IPS-20b (cell line): Measurements from ENCODE around the gene DNAH7.
"Not testable (repeated sequence)": the region's sequence is repeated elsewhere in the genome, so short reads cannot be mapped to it uniquely, and the experiment has no call there.

Experiments
- H3K27ac ChIP-seq: one replicate; pipeline ENCODE4 v1.5.1; 2013; ENCODE audit warnings: low read length
- H3K27me3 ChIP-seq: 2 replicates; pipeline ENCODE4 v1.6.1; 2013; ENCODE audit warnings: mild to moderate bottlenecking, low read length, inconsistent platforms; ENCODE audit not compliant: insufficient read depth
- H3K36me3 ChIP-seq: 2 replicates; pipeline ENCODE4 v1.6.1; 2013; ENCODE audit warnings: low read depth, mild to moderate bottlenecking, inconsistent platforms, low read length, moderate library complexity; ENCODE audit not compliant: insufficient read depth
- H3K4me1 ChIP-seq: 2 replicates; pipeline ENCODE4 v1.6.1; 2013; ENCODE audit warnings: mild to moderate bottlenecking, control low read depth, inconsistent platforms, low read length, moderate library complexity; ENCODE audit not compliant: insufficient read depth
- H3K4me3 ChIP-seq: 2 replicates; pipeline ENCODE4 v1.5.1; 2013; ENCODE audit warnings: mild to moderate bottlenecking, low read length, inconsistent platforms
- H3K9ac ChIP-seq: 2 replicates; pipeline ENCODE4 v1.6.1; 2013; ENCODE audit warnings: low read depth, mild to moderate bottlenecking, inconsistent platforms, low read length, moderate library complexity
- H3K9me3 ChIP-seq: 2 replicates; pipeline ENCODE4 v1.6.1; 2013; ENCODE audit warnings: mild to moderate bottlenecking, low read depth, low read length, inconsistent platforms; ENCODE audit not compliant: insufficient read depth

The DNAH7 gene

GRCh38 chr2:196097864-196098660, 29.4 kb upstream of the DNAH7 start:
- Histone ChIP-seq H3K4me3 (no peak overlapping the region), H3K36me3 (no peaks in the 10 kb centered on the region), H3K4me1 (peaks cover 32% of the 10 kb centered on the region), H3K9me3 (no peaks in the 10 kb centered on the region), H3K27me3 (no peaks in the 10 kb centered on the region), H3K9ac (no peak overlapping the region), H3K27ac (no peak overlapping the region)

- no peak overlapping the region for H3K4me3 ChIP-seq
- no peaks in the 10 kb centered on the region for H3K9me3 ChIP-seq
- H3K27ac ChIP-seq, result peak overlapping the region; percentile 35
- no peaks in the 10 kb centered on the region for H3K36me3 ChIP-seq
- H3K27me3 ChIP-seq, result no peaks in the 10 kb centered on the region
- H3K9ac ChIP-seq, result no peak overlapping the region
- peaks cover 28% of the 10 kb centered on the region for H3K4me1 ChIP-seq
Measured at GRCh38 chr2:196096982-196097745, 28.5 kb upstream of the DNAH7 start.

- H3K9me3 ChIP-seq, result no peaks in the 10 kb centered on the region
- H3K27ac ChIP-seq, result peak overlapping the region; percentile 65
- no peak overlapping the region for H3K4me3 ChIP-seq
- H3K27me3 ChIP-seq, result no peaks in the 10 kb centered on the region
- no peaks in the 10 kb centered on the region for H3K36me3 ChIP-seq
- no peak overlapping the region for H3K9ac ChIP-seq
- H3K4me1 ChIP-seq, result peaks cover 19% of the 10 kb centered on the region
Measured at GRCh38 chr2:196096264-196096663, 27.6 kb upstream of the DNAH7 start.

- not testable (repeated sequence) for H3K36me3 ChIP-seq, H3K4me3 ChIP-seq, H3K4me1 ChIP-seq, H3K27me3 ChIP-seq, H3K27ac ChIP-seq, H3K9ac ChIP-seq
- H3K9me3 ChIP-seq, result peaks cover 13% of the 10 kb centered on the region
Measured at GRCh38 chr2:196089448-196089847, 20.8 kb upstream of the DNAH7 start.

- Histone ChIP-seq H3K9ac (no peak overlapping the region), H3K4me3 (no peak overlapping the region), H3K27me3 (no peaks in the 10 kb centered on the region), H3K4me1 (no peaks in the 10 kb centered on the region), H3K36me3 (no peaks in the 10 kb centered on the region), H3K9me3 (peaks cover 25% of the 10 kb centered on the region), H3K27ac (no peak overlapping the region)
Measured at GRCh38 chr2:196088203-196088602, 19.6 kb upstream of the DNAH7 start.

GRCh38 chr2:196086517-196087368, 18.1 kb upstream of the DNAH7 start:
- no peaks in the 10 kb centered on the region for H3K36me3 ChIP-seq
- no peak overlapping the region for H3K9ac ChIP-seq
- H3K27me3 ChIP-seq, result no peaks in the 10 kb centered on the region
- H3K9me3 ChIP-seq, result peaks cover 33% of the 10 kb centered on the region
- H3K4me1 ChIP-seq, result no peaks in the 10 kb centered on the region
- no peak overlapping the region for H3K4me3 ChIP-seq
- no peak overlapping the region for H3K27ac ChIP-seq

GRCh38 chr2:196083601-196084000, 15.0 kb upstream of the DNAH7 start:
- no peaks in the 10 kb centered on the region for H3K4me1 ChIP-seq
- no peak overlapping the region for H3K27ac ChIP-seq
- no peak overlapping the region for H3K9ac ChIP-seq
- H3K36me3 ChIP-seq, result no peaks in the 10 kb centered on the region
- H3K9me3 ChIP-seq, result peaks cover 25% of the 10 kb centered on the region
- no peak overlapping the region for H3K4me3 ChIP-seq
- H3K27me3 ChIP-seq, result no peaks in the 10 kb centered on the region

GRCh38 chr2:196080526-196080925, 11.9 kb upstream of the DNAH7 start:
- H3K27me3 ChIP-seq, result no peaks in the 10 kb centered on the region
- no peak overlapping the region for H3K4me3 ChIP-seq
- H3K27ac ChIP-seq, result no peak overlapping the region
- H3K36me3 ChIP-seq, result no peaks in the 10 kb centered on the region
- no peak overlapping the region for H3K9ac ChIP-seq
- no peaks in the 10 kb centered on the region for H3K4me1 ChIP-seq
- H3K9me3 ChIP-seq, result peaks cover 25% of the 10 kb centered on the region

- no peak overlapping the region for H3K27ac ChIP-seq
- H3K27me3 ChIP-seq, result no peaks in the 10 kb centered on the region
- no peak overlapping the region for H3K4me3 ChIP-seq
- H3K36me3 ChIP-seq, result no peaks in the 10 kb centered on the region
- H3K4me1 ChIP-seq, result no peaks in the 10 kb centered on the region
- H3K9ac ChIP-seq, result no peak overlapping the region
- peaks cover 16% of the 10 kb centered on the region for H3K9me3 ChIP-seq
Measured at GRCh38 chr2:196079052-196079451, 10.4 kb upstream of the DNAH7 start.

GRCh38 chr2:196077821-196078220, 9.2 kb upstream of the DNAH7 start:
- H3K27ac ChIP-seq, result no peak overlapping the region
- no peaks in the 10 kb centered on the region for H3K4me1 ChIP-seq
- peaks cover 4% of the 10 kb centered on the region; the same call in 1 of the 2 replicates for H3K9me3 ChIP-seq
- no peak overlapping the region for H3K9ac ChIP-seq
- no peaks in the 10 kb centered on the region for H3K36me3 ChIP-seq
- H3K27me3 ChIP-seq, result peaks cover 11% of the 10 kb centered on the region
- no peak overlapping the region for H3K4me3 ChIP-seq

GRCh38 chr2:196076778-196077568, 8.3 kb upstream of the DNAH7 start:
- no peaks in the 10 kb centered on the region for H3K4me1 ChIP-seq
- no peaks in the 10 kb centered on the region for H3K9me3 ChIP-seq
- peaks cover 17% of the 10 kb centered on the region for H3K27me3 ChIP-seq
- no peak overlapping the region for H3K4me3 ChIP-seq
- no peak overlapping the region for H3K27ac ChIP-seq
- no peak overlapping the region for H3K9ac ChIP-seq
- H3K36me3 ChIP-seq, result no peaks in the 10 kb centered on the region
